Measurements from ENCODE around the gene EVC. TPM values are rescaled to one million over a fixed set of nuclear protein-coding genes. Genes with fewer than 3 reads are reported as not detected.

Gene EVC
- total and polyA plus RNA-seq, 4 donors: 2.9 to 40.8 (median 13.6) TPM

- WGBS, 2 donors: 84 to 89% methylated on average over 5 of the region's 5 CpGs
- Histone ChIP-seq H3K36me3 (ENCODE audit: control insufficient read depth in 4 of 4, insufficient read depth in 4 of 4, low read length in 4 of 4) (peaks cover 0 to 4% (median 1%) of the 10 kb centered on the region in 4 donors), H3K27ac (ENCODE audit: low read depth in 1 of 2, low read length in 1 of 2) (no peak overlapping the region), H3K4me3 (no peak overlapping the region), H3K9me3 (ENCODE audit: control insufficient read depth in 4 of 4, insufficient read depth in 3 of 4, low read length in 3 of 4) (peaks cover 0 to 3% (median 1%) of the 10 kb centered on the region in 4 donors), H3K27me3 (ENCODE audit: control insufficient read depth in 3 of 3, insufficient read depth in 3 of 3, low read length in 2 of 3) (no peaks in the 10 kb centered on the region), H3K9ac (ENCODE audit: insufficient read depth in 1 of 2, low read length in 2 of 2) (no peak overlapping the region), H3K4me1 (ENCODE audit: control insufficient read depth in 5 of 5, insufficient read depth in 5 of 5, low read length in 5 of 5) (peaks cover 0 to 30% (median 7%) of the 10 kb centered on the region in 5 donors)
- DNase-seq: peak; percentile 22 to 90 (median 58)
- ATAC-seq (ENCODE audit: insufficient read depth, low FRiP score): no peak
- no peak for TF ChIP-seq CTCF (IDR thresholded peaks at IDR 0.05; ENCODE audit: control extremely low read depth, extremely low read depth)
Observed at GRCh38 chr4:5705647-5706320, 5.2 kb upstream of the EVC start.

GRCh38 chr4:5706486-5707290, 4.3 kb upstream of the EVC start:
- no peak overlapping the region for H3K27ac ChIP-seq (ENCODE audit: low read depth in 1 of 2, low read length in 1 of 2)
- no peaks in the 10 kb centered on the region for H3K27me3 ChIP-seq (ENCODE audit: control insufficient read depth in 3 of 3, insufficient read depth in 3 of 3, low read length in 2 of 3)
- H3K4me1 ChIP-seq (ENCODE audit: control insufficient read depth in 5 of 5, insufficient read depth in 5 of 5, low read length in 5 of 5): peaks cover 0 to 30% (median 8%) of the 10 kb centered on the region in 5 donors
- ATAC-seq (ENCODE audit: insufficient read depth, low FRiP score): no peak
- no peak overlapping the region for H3K4me3 ChIP-seq
- peaks cover 0 to 3% (median 1%) of the 10 kb centered on the region in 4 donors for H3K9me3 ChIP-seq (ENCODE audit: control insufficient read depth in 4 of 4, insufficient read depth in 3 of 4, low read length in 3 of 4)
- H3K36me3 ChIP-seq (ENCODE audit: control insufficient read depth in 4 of 4, insufficient read depth in 4 of 4, low read length in 4 of 4): peaks cover 0 to 4% (median 1%) of the 10 kb centered on the region in 4 donors
- WGBS, 2 donors: 87 to 92% methylated on average over 11 of the region's 11 CpGs
- no peak overlapping the region for H3K9ac ChIP-seq (ENCODE audit: insufficient read depth in 1 of 2, low read length in 2 of 2)
- no peak for TF ChIP-seq CTCF (IDR thresholded peaks at IDR 0.05; ENCODE audit: control extremely low read depth, extremely low read depth)
- peak in 1 of 3 donors; percentile 37 for DNase-seq

- peak overlapping the region; percentile 65 to 77 for H3K9ac ChIP-seq (ENCODE audit: insufficient read depth in 1 of 2, low read length in 2 of 2)
- DNase-seq: no peak
- 47 to 54% methylated on average over 5 of the region's 5 CpGs for WGBS, 2 donors
- H3K9me3 ChIP-seq (ENCODE audit: control insufficient read depth in 4 of 4, insufficient read depth in 3 of 4, low read length in 3 of 4): peaks cover 0 to 3% (median 1%) of the 10 kb centered on the region in 4 donors
- H3K27ac ChIP-seq (ENCODE audit: low read depth in 1 of 2, low read length in 1 of 2): no peak overlapping the region
- H3K27me3 ChIP-seq (ENCODE audit: control insufficient read depth in 3 of 3, insufficient read depth in 3 of 3, low read length in 2 of 3): no peaks in the 10 kb centered on the region
- no peak for TF ChIP-seq CTCF (IDR thresholded peaks at IDR 0.05; ENCODE audit: control extremely low read depth, extremely low read depth)
- ATAC-seq (ENCODE audit: insufficient read depth, low FRiP score): no peak
- peaks cover 0 to 36% (median 15%) of the 10 kb centered on the region in 5 donors for H3K4me1 ChIP-seq (ENCODE audit: control insufficient read depth in 5 of 5, insufficient read depth in 5 of 5, low read length in 5 of 5)
- H3K4me3 ChIP-seq: no peak overlapping the region
- peaks cover 0 to 4% (median 1%) of the 10 kb centered on the region in 4 donors for H3K36me3 ChIP-seq (ENCODE audit: control insufficient read depth in 4 of 4, insufficient read depth in 4 of 4, low read length in 4 of 4)
Observed at GRCh38 chr4:5707366-5707765, 3.6 kb upstream of the EVC start.

All from lung (tissue), 12 donors.